Frontal cortex (tissue), 4 donors: ENCODE measurements around the gene GDPD4. TPM values are rescaled to one million over a fixed set of nuclear protein-coding genes. Genes with fewer than 3 reads are reported as not detected.

Experiments used
- DNase-seq, 2 donors: peaks; one replicate each; pipeline ENCODE4 v3.0.0; 2012; ENCODE audit warnings: low spot score in 2 of 2
- FAIRE-seq: peaks from 2 replicates; lab custom pipeline; 2012; peaks lifted over from hg19 to GRCh38; lab: Jason Lieb, UNC
- total RNA-seq: library from RNA; depleted of rRNA; stranded (reverse); fragments of >200 nt; gene quantifications from one replicate; pipeline ENCODE4 v1.2.3, GENCODE V29; 2014
- donor health status: control.
- donor health status: control.
- donor health status: control.

Gene GDPD4
- total RNA-seq, 1 donor from 2014 or later = not detected

DNA sequence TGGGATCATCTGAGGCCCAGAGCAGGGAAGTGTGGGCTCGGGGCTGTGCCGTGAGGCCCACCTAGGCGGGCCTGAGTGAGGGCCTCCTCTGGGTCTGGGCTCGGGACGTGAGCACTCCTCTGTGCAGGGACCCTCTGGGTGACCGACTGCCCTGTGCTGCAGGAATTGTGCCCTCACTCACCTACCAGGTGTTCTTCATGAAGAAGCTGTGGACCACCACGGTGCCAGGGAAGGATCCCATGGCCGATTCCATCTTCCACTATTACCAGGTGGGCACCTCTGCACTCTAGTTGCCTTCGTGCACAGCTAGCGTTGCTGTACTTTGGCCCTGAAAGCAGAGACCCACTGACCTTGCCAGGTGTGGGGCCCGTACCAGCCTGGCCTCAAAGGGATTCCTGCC is 93.0 kb downstream of the GDPD4 start:
- DNase-seq = no peak
- FAIRE-seq = no peak

DNA sequence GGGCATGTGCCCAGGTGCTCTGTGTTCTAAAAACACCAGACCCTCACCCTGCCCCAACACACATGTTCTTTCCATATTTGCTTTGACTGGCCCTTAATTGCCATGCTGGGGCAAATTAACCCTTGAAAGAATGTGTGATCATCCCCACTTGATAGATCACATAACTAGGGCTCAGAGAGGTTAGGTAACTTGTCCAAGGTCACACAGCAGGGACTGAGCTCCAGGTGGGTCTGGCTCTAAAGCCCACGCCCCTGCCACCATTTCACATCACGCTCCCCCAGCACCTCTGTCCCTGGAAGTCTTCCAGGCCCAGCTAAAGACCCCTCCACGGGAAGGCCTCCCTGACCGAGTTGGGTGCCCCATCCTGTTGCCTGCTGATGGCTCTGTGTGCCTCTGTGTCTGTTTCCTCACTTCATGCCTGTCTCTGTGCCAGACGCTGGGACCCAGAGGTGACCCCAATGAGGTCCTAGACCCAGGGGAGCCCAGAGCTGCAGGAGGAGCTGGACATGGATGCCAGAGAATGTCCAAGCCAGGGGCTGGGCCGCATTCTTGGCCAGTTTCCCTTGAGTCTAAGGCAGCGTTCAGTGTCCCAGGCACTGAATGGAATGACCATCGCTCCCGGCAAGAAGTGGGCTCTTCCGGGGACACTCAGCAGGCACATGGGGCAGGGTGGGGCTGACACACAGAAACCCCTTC is 93.7 kb downstream of the GDPD4 start:
- no peak for FAIRE-seq
- DNase-seq = no peak

DNA sequence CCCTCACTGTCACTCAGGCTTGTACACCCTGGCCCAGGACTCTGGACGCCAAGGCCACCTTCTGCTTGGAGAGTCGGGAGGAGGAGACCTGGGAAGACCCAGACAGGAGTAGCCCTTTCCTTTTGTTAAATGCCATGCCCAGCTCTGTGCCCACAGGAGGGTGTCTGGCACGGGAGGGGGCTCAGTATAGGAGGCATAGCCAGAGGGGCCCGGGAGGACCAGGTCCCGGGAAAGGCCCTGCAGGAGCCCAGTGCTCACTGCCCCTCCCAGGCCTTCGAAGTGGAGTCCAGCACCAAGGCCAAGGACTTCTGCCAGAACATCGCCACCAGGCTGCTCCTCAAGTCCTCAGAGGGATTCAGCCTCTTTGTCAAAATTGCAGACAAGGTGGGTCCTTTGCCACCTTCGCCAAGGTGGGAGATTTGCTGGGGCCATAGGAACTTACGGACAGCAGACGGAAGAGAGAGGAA is 94.4 kb downstream of the GDPD4 start:
- no peak for DNase-seq
- no peak for FAIRE-seq

DNA sequence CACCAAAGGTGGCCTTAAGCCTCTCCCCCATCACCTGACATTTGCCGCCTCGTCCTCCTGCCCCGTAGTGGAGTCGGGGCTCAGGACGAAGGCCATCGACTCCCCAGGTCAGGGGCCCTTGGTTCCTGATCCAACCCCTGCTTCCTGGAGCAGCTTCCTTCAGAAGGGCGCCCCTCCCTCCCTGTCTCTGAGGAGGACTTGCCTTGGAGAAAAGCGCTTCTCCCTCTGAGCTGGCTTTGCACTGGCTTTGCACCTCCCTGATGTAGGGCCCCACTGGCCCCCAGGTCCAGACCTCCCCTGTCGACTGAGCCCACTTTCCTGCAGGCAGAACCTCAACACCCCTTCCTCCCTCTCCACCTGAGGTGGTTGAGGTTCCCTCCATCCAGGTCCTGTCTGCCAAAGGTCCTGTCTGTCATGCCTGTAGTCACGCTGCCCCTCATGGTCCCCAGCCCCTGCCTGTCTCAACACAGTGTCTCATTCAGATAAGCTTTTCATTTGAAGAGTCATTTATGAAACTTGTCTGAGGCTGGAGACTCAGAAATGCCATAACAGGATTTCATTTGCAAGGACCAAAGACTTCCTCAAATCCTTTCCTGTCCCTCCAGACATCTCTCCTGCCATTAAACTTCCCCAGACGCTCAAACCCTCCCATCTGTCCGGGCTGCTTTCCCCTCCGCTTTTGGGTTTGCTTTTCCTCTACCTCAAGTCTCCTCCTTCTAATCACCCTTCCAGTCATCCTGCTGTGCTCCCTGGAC is 95.0 kb downstream of the GDPD4 start:
- DNase-seq = no peak
- no peak for FAIRE-seq

DNA sequence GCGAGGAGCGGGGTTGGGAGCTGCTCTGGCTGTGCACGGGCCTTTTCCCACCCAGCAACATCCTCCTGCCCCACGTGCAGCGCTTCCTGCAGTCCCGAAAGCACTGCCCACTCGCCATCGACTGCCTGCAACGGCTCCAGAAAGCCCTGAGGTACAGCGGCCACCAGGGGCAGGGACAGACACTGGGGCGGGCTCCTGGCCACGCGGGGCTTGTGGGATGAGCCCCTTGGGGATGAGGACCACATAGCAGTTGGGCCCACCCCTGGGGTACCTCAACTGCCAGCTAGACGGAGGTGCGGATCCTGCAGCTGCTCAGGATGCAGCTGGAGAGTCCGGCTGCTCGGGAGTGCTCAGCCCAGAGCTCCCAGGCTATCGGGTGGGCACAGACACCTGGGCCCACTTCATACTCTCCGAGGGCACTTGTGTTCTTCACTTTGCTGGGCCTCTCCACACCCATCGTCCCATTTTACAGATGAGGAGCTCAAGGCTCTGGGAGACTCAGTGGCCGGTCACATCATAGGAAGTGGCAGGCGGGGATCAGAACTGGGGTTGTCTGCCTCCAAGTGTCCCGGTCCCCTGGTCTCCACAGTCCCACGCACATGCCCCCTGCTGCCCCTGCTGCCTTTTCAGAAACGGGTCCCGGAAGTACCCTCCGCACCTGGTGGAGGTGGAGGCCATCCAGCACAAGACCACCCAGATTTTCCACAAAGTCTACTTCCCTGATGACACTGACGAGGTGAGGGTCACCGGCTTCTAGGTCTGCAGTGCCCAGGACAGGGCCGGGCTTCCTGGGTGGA is 95.8 kb downstream of the GDPD4 start:
- DNase-seq (no peak), FAIRE-seq (no peak)

DNA sequence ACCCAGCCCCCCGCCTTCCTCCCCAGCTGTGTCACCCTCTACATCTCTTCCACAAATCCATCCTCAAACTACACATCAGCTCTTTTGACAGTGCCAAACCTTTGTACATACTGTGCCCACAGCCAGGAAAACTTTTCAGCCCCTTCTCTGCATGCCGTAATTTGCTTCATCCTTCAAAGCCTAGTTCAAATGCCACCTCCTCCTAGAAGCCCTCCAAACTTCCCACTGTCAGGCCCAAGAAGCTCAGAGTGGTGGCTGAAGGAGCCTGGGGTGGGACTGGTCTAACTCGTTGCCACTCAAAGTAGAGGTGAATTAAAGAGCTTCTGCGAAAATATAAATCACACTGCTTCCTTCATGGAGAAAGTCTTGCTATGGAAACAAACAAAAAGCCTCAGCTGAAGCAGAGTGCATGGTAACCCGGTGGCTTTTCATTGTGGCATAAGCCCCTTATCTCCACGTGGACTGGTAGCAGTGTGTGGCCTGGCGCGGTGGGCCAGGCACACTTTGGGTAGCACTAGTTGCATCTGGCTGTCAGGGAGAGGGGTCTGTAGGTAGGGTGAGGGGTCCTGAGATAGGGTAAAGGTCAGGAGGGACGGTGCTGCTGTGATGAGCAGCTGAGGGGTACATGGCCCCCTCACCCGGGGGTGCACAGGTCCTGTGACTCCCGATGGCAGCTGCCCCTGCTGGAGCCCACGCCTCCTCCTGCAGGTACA is 96.6 kb downstream of the GDPD4 start:
- DNase-seq = no peak
- no peak for FAIRE-seq

DNA sequence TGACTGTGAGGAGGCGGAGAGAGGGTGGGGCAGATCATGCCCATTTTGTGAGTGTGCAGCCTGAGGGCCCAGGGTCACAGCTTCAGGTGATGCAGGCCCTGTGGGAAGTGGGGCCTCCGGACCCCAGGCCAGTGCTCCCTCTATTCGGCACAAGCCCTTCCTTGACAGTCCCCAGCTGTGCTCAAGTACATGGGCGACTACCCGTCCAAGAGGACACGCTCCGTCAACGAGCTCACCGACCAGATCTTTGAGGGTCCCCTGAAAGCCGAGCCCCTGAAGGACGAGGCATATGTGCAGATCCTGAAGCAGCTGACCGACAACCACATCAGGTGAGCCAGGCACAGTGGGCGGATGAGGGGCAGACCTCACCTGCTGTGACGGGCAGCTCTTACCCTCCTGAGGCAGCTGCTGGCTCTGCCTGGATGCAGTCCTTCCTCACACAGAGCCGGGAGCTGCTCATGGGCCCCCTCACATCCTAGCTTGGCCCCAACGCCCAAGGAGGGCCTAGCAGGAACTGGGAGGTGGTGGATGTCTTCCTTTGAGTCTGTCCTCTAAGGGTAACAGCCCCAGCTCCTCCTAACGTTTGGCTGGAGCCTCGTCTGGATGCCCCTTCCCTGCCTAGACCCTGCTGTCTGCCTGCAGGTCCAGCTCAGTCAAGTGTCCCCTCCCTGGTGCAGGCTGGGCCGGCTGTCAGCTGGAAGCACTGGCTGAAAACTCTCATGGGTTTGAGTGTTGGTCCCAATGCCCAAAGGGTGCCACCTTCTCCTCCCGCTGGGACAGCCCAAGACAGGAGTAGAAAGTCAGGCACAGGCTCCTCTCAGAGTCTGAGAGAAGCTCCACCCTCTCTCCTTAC is 97.4 kb downstream of the GDPD4 start:
- DNase-seq (no peak), FAIRE-seq (no peak)

DNA sequence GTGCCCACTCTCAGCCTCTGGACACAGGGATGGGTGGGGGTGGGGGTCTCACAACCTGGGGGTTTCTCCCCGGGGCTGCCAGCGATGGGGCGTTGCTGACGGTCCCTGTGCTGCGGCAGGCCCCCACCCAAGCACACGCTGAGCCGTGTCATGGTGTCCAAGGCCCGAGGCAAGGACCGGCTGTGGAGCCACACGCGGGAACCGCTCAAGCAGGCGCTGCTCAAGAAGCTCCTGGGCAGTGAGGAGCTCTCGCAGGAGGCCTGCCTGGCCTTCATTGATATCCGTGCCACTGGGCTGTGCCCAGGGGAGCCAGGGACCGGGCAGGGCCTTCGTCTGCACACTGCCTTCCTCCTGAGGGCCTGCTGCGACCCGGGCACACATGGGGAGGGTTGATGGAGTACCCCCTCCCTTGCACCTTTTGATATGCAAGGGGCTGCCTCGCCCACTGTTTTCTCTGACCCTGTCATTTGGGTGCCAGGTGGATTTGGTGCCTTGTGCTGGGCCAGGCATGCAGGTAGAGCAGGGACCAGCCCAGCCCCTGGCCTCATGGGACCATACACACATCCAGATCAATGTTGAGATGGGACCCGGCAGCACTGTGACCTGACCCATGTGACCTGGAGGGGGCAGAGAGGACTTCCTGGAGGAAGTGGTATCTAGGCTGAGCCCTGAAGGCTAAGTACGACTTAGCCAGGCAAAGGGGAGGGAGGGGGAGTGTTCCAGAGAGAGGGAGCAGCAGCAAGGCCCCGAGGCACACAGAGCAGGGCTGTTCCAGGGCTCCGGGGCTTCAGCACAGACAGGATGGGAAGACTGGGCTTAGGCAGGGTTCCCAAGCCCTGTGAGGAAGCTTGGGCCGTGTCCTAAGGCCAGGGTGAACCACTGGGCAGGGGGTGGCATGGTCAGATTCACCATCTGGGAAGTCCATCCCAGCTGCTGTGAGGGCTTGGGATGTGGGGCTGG is 98.3 kb downstream of the GDPD4 start:
- DNase-seq = no peak
- no peak for FAIRE-seq

DNA sequence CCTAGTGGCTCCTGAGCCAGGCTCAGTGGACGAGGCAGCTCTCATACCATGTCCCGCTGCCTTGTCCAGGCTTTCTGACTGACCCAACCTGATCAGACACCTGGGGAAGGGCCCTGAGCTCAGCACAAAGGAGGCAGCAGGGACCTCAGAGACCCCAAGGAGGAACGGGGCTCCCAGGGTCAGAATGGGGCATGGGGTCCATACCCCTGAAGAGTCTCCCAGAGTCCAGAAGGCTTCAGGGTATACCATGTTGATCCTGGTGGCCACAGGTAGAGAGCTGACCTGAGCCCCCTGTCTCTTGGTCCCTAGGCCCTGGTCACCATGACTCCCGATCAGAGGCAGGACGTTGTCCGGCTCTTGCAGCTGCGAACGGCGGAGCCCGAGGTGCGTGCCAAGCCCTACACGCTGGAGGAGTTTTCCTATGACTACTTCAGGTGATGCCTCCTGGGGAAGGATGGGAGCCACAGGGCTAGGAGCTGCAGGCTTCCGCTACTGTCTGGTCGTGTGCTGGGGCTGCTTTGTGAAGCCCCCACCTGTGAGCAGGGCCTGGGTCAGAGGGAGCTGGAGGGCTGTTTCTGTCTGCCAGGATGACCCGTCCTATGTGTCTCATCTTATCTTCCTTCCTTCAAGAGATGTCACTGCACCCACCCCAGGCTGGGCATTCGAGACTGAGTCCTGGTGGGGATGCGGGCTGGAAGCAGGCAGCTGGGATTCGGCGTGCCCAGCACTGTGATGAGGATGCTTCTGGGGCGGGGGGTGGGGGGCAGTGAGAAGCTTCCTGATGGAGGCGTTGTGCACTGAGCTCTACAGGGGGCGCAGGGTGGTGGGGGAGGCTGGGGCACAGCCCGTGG is 99.3 kb downstream of the GDPD4 start:
- no peak for FAIRE-seq

DNA sequence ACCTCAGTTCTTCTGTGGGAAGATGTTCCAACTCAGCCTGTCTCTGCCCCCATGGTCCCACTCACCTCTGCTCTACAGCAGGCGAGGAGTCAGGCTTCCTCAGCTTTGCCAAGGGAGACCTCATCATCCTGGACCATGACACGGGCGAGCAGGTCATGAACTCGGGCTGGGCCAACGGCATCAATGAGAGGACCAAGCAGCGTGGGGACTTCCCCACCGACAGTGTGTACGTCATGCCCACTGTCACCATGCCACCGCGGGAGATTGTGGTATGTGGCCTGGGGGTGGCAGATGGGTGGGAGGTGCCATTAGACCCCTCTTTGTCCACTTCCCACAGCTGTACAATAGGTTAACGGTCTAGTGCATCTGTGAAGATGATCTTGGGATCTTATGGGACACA is 100.1 kb downstream of the GDPD4 start:
- DNase-seq (no peak), FAIRE-seq (no peak)

More for the DNA sequence above, 99.3 kb downstream of the GDPD4 start:
- DNase-seq = no peak

DNA sequence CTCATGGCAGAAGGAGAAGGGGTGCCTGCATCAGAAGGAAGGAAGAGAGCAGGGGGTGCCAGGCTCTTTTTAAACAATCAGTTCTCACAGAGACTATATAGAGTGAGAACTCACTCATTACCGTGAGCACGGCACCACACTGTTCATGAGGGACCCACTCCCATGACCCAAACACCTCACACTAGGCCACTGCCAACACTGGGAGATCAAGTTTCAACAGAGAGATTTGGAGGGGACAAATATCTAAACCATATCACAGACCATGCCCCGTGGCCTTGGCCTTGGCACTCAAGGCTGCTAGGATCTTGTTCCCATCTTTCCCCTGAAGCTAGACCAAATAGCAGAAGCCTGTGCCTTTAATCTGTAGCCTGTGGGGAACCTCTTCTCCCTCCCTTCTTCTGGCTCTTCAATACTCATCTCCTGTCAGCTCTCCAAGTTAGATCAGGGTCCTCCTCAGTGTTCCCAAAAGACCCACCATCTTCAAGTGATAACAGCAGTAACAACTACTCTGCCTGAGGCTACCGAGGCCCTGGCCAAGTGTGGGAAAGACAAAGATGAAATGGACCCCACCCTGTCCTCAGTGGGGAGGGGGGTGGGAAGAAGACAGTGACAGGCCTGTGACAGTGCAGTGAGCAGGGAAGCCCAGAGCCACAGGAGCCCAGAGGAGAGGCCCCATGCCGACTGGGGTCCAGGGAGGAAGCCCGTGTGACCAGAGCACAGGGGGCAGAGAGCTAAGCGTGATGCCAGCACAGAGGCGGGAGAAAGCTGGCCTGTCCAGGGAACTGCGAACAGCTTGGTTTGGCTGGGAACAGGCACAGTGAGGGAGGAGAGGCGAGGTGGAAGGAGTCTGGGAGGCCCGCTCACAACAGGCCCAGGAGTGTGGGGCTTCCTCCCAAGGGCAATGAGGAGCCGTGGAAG is 100.9 kb downstream of the GDPD4 start:
- DNase-seq = no peak

DNA sequence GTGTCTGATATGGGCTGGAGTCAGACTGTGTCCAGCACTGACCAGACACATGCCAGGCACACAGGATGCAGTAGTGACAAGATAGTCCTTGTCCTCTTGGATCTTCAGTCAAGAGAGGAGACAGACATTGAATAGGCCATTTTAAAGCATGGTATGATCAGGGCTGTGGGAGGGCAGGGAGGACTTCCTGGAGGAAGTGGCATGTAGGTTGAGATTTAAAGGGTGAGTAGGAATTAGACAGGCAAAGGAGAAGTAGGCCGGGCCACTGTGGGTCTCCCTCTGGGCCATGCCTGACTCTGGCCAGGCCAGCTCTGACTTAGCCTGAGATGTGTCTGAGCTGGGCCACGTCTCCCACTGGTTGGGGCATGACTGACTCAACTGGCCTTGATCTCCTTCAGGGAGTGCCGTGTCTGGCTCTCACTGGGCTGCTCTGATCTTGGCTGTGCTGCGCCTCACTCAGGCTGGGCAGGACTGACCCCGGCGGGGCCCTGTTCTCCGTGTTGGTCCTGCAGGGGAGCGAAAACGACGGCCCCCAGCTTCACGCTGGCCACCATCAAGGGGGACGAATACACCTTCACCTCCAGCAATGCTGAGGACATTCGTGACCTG is 102.2 kb downstream of the GDPD4 start:
- DNase-seq (no peak), FAIRE-seq (no peak)

More for the DNA sequence above, 100.9 kb downstream of the GDPD4 start:
- FAIRE-seq = no peak

DNA sequence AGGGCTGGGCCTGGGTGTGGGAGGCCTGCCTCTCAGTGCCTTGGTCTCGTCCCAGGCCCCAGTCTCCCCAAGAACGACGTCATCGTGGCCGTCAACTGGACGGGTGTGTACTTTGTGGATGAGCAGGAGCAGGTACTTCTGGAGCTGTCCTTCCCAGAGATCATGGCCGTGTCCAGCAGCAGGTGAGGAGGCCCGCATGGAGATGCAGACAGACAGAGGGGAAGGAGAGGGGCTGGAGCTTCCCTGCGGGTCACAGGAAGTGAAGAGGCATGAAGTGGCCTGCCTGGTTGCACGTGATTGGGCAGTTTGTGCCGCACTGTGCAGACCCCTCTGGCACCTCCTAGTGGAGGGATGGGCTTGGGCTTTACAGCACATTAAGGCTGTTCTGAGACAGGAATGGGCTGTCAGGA is 103.0 kb downstream of the GDPD4 start:
- DNase-seq = no peak

DNA sequence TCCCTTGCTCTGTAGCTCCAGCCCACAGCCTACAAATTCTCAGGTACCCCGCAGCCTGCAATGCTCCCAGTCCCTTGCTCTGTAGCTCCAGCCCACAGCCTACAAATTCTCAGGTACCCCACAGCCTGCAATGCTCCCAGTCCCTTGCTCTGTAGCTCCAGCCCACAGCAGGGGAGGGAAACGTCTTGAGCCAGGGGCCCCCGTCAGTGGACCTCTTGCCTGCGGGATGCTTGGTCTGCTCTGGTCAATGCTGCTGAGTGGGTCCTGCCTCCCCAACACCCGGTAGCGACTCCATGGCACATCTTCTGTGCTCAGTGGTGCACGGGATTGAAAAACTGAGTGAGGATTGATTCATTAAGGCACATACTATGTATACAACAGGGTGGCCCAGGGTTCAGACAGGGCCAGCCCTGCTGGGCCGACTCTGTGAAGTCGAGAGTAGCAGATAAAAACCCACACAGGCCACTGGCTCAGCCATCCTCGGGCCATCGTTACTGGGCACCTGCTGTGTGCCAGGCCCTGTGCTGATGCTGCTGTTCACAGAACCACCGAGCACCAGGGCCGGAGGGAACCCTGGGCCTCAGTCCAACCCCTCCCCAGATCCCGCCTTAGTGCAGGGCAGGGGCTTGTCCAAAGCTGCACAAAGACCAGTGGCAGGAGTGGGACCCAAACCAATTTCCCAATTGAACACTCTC is 103.7 kb downstream of the GDPD4 start:
- DNase-seq (no peak), FAIRE-seq (no peak)

More for the DNA sequence above, 103.0 kb downstream of the GDPD4 start:
- FAIRE-seq = no peak

DNA sequence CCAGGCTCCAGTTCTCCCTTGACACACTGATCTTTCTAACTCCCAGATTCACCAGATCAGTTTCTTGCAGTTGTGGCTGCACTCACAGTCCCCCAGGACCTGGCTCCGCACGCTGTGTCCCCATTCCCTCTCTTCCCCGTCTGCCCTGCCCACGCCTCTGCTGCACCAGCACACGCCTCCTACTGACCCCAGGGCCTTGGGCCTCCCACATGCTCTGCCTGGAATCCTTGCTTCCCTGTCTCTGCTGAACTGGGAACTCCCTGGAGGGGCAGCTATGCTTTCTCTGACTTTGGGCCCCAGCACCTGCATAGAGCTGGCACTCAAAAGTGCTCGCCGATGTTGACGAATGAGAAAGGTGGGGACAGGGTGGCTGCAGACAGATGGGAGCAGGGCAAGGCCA is 104.5 kb downstream of the GDPD4 start:
- FAIRE-seq (no peak), DNase-seq (no peak)
